Gastroesophageal sphincter (tissue), 4 donors: Measurements from ENCODE around the gene CPT1C. TPM values are rescaled to one million over a fixed set of nuclear protein-coding genes. Genes with fewer than 3 reads are reported as not detected.

Source experiments
- ATAC-seq: fragments of 150-250 bp; one replicate; pipeline ENCODE4 v1.9.1; 2016; ENCODE audit warnings: mild to moderate bottlenecking, moderate library complexity
- H3K27ac ChIP-seq, 4 donors: fragments of 200-600 bp; sonication (generic) in 3 of 4; 1 replicate in 3 of 4; 2 replicates in 1 of 4; pipeline ENCODE4 v1.5.1; 2016 to 2019
- H3K27me3 ChIP-seq: fragments of 200-600 bp; sonication (generic); one replicate; pipeline ENCODE4 v1.5.1; 2019
- H3K36me3 ChIP-seq, 2 donors: fragments of 200-600 bp; sonication (generic); one replicate each; pipeline ENCODE4 v1.5.1; 2019; ENCODE audit warnings: control low read depth in 1 of 2
- H3K4me1 ChIP-seq, 3 donors: fragments of 200-600 bp; sonication (generic); 1 replicate in 2 of 3; 2 replicates in 1 of 3; pipeline ENCODE4 v1.5.1; 2016 to 2019; ENCODE audit warnings: control low read depth in 2 of 3
- H3K4me3 ChIP-seq, 2 donors: fragments of 200-600 bp; sonication (generic); one replicate each; pipeline ENCODE4 v1.5.1; 2019; ENCODE audit warnings: mild to moderate bottlenecking in 1 of 2, moderate library complexity in 1 of 2
- H3K9me3 ChIP-seq, 3 donors: fragments of 200-600 bp; sonication (generic); one replicate each; pipeline ENCODE4 v1.5.1; 2017 to 2019; ENCODE audit warnings: control low read depth in 2 of 3
- CTCF ChIP-seq, 4 experiments: fragments of 200-600 bp in 2 of 4; fragments of 450-650 bp in 2 of 4; sonication (generic) in 1 of 4; IDR thresholded peaks; one replicate each; pipeline ENCODE4 v1.5.1; 2017 to 2019; ENCODE audit warnings: antibody characterized with exemption in 4 of 4, mild to moderate bottlenecking in 2 of 4, moderate library complexity in 2 of 4
- EP300 ChIP-seq: sonication (generic); formaldehyde crosslinking; IDR thresholded peaks from one replicate; pipeline ENCODE4 v1.6.1; 2017; ENCODE audit warnings: antibody characterized with exemption, mild to moderate bottlenecking
- POLR2A ChIP-seq, 2 donors: fragments of 450-650 bp; IDR thresholded peaks; one replicate each; pipeline ENCODE4 v1.6.1; 2017; ENCODE audit warnings: antibody characterized with exemption in 2 of 2, mild to moderate bottlenecking in 2 of 2, moderate library complexity in 1 of 2
- POLR2AphosphoS5 ChIP-seq: sonication (generic); formaldehyde crosslinking; IDR thresholded peaks from one replicate; pipeline ENCODE4 v1.6.1; 2017; ENCODE audit warnings: antibody characterized with exemption
- WGBS, 2 donors: methylation state at CpG; one replicate each; pipeline ENCODE4 v1.1.5; 2018; ENCODE audit warnings: low coverage in 1 of 2; 5-methylcytosine and 5-hydroxymethylcytosine counted together
- total RNA-seq, 4 donors: library from RNA; depleted of rRNA; stranded (reverse); fragments of >200 nt; gene quantifications; one replicate each; pipeline ENCODE4 v1.1.0, GENCODE V29; 2016

Gene CPT1C
- total RNA-seq, 4 donors from 2014 or later: 2.0 to 3.0 (median 2.6) TPM

GRCh38 chr19:49696115-49696514 lies 5.2 kb downstream of the CPT1C start:
- H3K4me3 ChIP-seq: no peak overlapping the region
- no peaks in the 10 kb centered on the region for H3K9me3 ChIP-seq
- H3K36me3 ChIP-seq: no peaks in the 10 kb centered on the region
- peaks cover 0 to 10% (median 7%) of the 10 kb centered on the region in 3 donors for H3K4me1 ChIP-seq
- ATAC-seq: no peak
- TF ChIP-seq EP300 (no peak), POLR2A (IDR thresholded peaks at IDR 0.05) (no peak), CTCF (IDR thresholded peaks at IDR 0.05) (no peak), POLR2AphosphoS5 (no peak)
- WGBS, 2 donors: 71 to 96% methylated on average over 4 to 6 of the region's 6 CpGs
- peaks cover 13% of the 10 kb centered on the region for H3K27me3 ChIP-seq
- H3K27ac ChIP-seq: no peak overlapping the region

- no peak overlapping the region for H3K4me3 ChIP-seq
- H3K9me3 ChIP-seq: no peaks in the 10 kb centered on the region
- ATAC-seq: no peak
- no peaks in the 10 kb centered on the region for H3K36me3 ChIP-seq
- H3K27me3 ChIP-seq: peaks cover 10% of the 10 kb centered on the region
- WGBS, 2 donors: 80 to 93% methylated on average over 3 of the region's 7 CpGs
- TF ChIP-seq POLR2A (IDR thresholded peaks at IDR 0.05) (no peak), CTCF (IDR thresholded peaks at IDR 0.05) (no peak), EP300 (no peak), POLR2AphosphoS5 (no peak)
- no peak overlapping the region for H3K27ac ChIP-seq
- peaks cover 0 to 3% (median 0%) of the 10 kb centered on the region in 3 donors for H3K4me1 ChIP-seq
Observed at GRCh38 chr19:49696865-49697264, 5.9 kb downstream of the CPT1C start.

- no peak overlapping the region for H3K27ac ChIP-seq
- no peaks in the 10 kb centered on the region for H3K36me3 ChIP-seq
- H3K9me3 ChIP-seq: no peaks in the 10 kb centered on the region
- 85 to 90% methylated on average over 2 to 5 of the region's 5 CpGs for WGBS, 2 donors
- no peak overlapping the region for H3K4me3 ChIP-seq
- H3K4me1 ChIP-seq: no peaks in the 10 kb centered on the region
- H3K27me3 ChIP-seq: peaks cover 6% of the 10 kb centered on the region
- no peak for TF ChIP-seq POLR2AphosphoS5
- no peak for TF ChIP-seq CTCF (IDR thresholded peaks at IDR 0.05)
- TF ChIP-seq POLR2A (IDR thresholded peaks at IDR 0.05): no peak
- TF ChIP-seq EP300: no peak
- no peak for ATAC-seq
Observed at GRCh38 chr19:49699364-49699763, 8.4 kb downstream of the CPT1C start.

GRCh38 chr19:49700563-49700962 lies 9.6 kb downstream of the CPT1C start:
- Histone ChIP-seq H3K4me3 (no peak overlapping the region), H3K27ac (no peak overlapping the region), H3K36me3 (no peaks in the 10 kb centered on the region), H3K27me3 (peaks cover 6% of the 10 kb centered on the region), H3K4me1 (no peaks in the 10 kb centered on the region), H3K9me3 (no peaks in the 10 kb centered on the region)
- WGBS, 2 donors: 57 to 82% methylated on average over 2 to 10 of the region's 11 CpGs
- TF ChIP-seq EP300 (no peak), POLR2AphosphoS5 (no peak), POLR2A (IDR thresholded peaks at IDR 0.05) (no peak), CTCF (IDR thresholded peaks at IDR 0.05) (no peak)
- no peak for ATAC-seq

GRCh38 chr19:49701271-49701786 lies 10.4 kb downstream of the CPT1C start:
- Histone ChIP-seq H3K27ac (no peak overlapping the region), H3K4me1 (no peaks in the 10 kb centered on the region), H3K36me3 (no peaks in the 10 kb centered on the region), H3K27me3 (peaks cover 6% of the 10 kb centered on the region), H3K4me3 (no peak overlapping the region), H3K9me3 (no peaks in the 10 kb centered on the region)
- 58 to 75% methylated on average over 5 to 16 of the region's 40 CpGs for WGBS, 2 donors
- TF ChIP-seq POLR2A (IDR thresholded peaks at IDR 0.05) (no peak), CTCF (IDR thresholded peaks at IDR 0.05) (no peak), EP300 (no peak), POLR2AphosphoS5 (no peak)
- ATAC-seq: no peak
